Body of pancreas (tissue), 4 donors: Measurements from ENCODE around the gene CCDC195. TPM values are rescaled to one million over a fixed set of nuclear protein-coding genes. Genes with fewer than 3 reads are reported as not detected.

Source experiments
- ATAC-seq: fragments of 150-250 bp; one replicate; pipeline ENCODE4 v1.9.1; 2016
- DNase-seq, 4 donors: peaks; one replicate each; pipeline ENCODE4 v3.0.0-alpha.2; 2019
- H3K27ac ChIP-seq, 4 donors: fragments of 200-600 bp; sonication (generic); 1 replicate in 3 of 4; 2 replicates in 1 of 4; pipeline versions ENCODE4 v1.5.1 to v1.6.1; 2016 to 2019; ENCODE audit warnings: mild to moderate bottlenecking in 1 of 4, mixed read lengths in 1 of 4, moderate library complexity in 1 of 4
- H3K27me3 ChIP-seq, 2 donors: fragments of 200-600 bp; sonication (generic); one replicate each; pipeline ENCODE4 v1.6.0; 2016; ENCODE audit warnings: mild to moderate bottlenecking in 1 of 2
- H3K36me3 ChIP-seq, 2 donors: fragments of 200-600 bp; sonication (generic); replicated peaks in 1 of 2; 2 replicates each; pipeline ENCODE4 v1.5.1; 2016; ENCODE audit warnings: low read depth in 2 of 2; ENCODE audit not compliant: insufficient read depth in 1 of 2
- H3K4me1 ChIP-seq: fragments of 200-600 bp; sonication (generic); one replicate; pipeline ENCODE4 v1.6.0; 2016
- H3K4me3 ChIP-seq, 2 donors: fragments of 200-600 bp; sonication (generic); 1 replicate in 1 of 2; 2 replicates in 1 of 2; pipeline ENCODE4 v1.5.1; 2016 to 2019
- H3K9me3 ChIP-seq, 3 donors: fragments of 200-600 bp; sonication (generic); 1 replicate in 2 of 3; 2 replicates in 1 of 3; pipeline ENCODE4 v1.5.1; 2016
- CTCF ChIP-seq, 7 experiments: fragments of 450-650 bp in 4 of 7; fragments of 200-600 bp in 3 of 7; sonication (generic) in 3 of 7; IDR thresholded peaks; one replicate each; pipeline ENCODE4 v1.5.1; 2016 to 2019; ENCODE audit warnings: antibody characterized with exemption in 7 of 7
- POLR2A ChIP-seq, 3 donors: fragments of 450-650 bp; IDR thresholded peaks; one replicate each; pipeline ENCODE4 v1.6.1; 2016; ENCODE audit warnings: antibody characterized with exemption in 3 of 3, mild to moderate bottlenecking in 2 of 3
- WGBS, 2 donors: methylation state at CpG; one replicate each; pipeline ENCODE4 v1.1.5; 2017; 5-methylcytosine and 5-hydroxymethylcytosine counted together
- intact Hi-C: fragments of 100-400 bp; cut with DNase I; formaldehyde crosslinking; loops from one replicate; pipeline ENCODE4 v1.15.1; 2023
- total RNA-seq, 2 donors: library from RNA; depleted of rRNA; stranded (reverse); fragments of >200 nt; gene quantifications; one replicate each; pipeline ENCODE4 v1.1.0, GENCODE V29; 2016

The CCDC195 gene
- total RNA-seq, 2 donors from 2014 or later = not detected

- Histone ChIP-seq H3K4me1 (no peaks in the 10 kb centered on the region), H3K36me3 (no peaks in the 10 kb centered on the region), H3K27ac (no peak overlapping the region), H3K27me3 (no peaks in the 10 kb centered on the region), H3K9me3 (no peaks in the 10 kb centered on the region), H3K4me3 (no peak overlapping the region)
- TF ChIP-seq CTCF (IDR thresholded peaks at IDR 0.05) = no peak
- no peak for TF ChIP-seq POLR2A (IDR thresholded peaks at IDR 0.05)
- ATAC-seq = no peak
- intact Hi-C loops = no loop called here
- DNase-seq = no peak
- WGBS, 2 donors = 45 to 58% methylated on average over 5 of the region's 5 CpGs
These were observed 36.0 kb upstream of the CCDC195 start for GRCh38 chr2:224751996-224752698.

- Histone ChIP-seq H3K27me3 (no peaks in the 10 kb centered on the region), H3K9me3 (no peaks in the 10 kb centered on the region), H3K4me1 (no peaks in the 10 kb centered on the region), H3K4me3 (no peak overlapping the region), H3K36me3 (no peaks in the 10 kb centered on the region), H3K27ac (no peak overlapping the region)
- WGBS, 2 donors = 41 to 62% methylated on average over 1 of the region's 1 CpG
- DNase-seq (no peak), ATAC-seq (no peak)
- intact Hi-C loops = no loop called here
- TF ChIP-seq CTCF (IDR thresholded peaks at IDR 0.05) = no peak
- no peak for TF ChIP-seq POLR2A (IDR thresholded peaks at IDR 0.05)
These were observed 33.0 kb upstream of the CCDC195 start for GRCh38 chr2:224749136-224749535.

GRCh38 chr2:224747765-224748164 is 31.6 kb upstream of the CCDC195 start:
- 61 to 75% methylated on average over 4 of the region's 4 CpGs for WGBS, 2 donors
- intact Hi-C loops = no loop called here
- H3K9me3 ChIP-seq = no peaks in the 10 kb centered on the region
- H3K36me3 ChIP-seq = no peaks in the 10 kb centered on the region
- H3K4me1 ChIP-seq = no peaks in the 10 kb centered on the region
- no peak for DNase-seq
- H3K27me3 ChIP-seq = no peaks in the 10 kb centered on the region
- H3K4me3 ChIP-seq = no peak overlapping the region
- TF ChIP-seq CTCF (IDR thresholded peaks at IDR 0.05) = no peak
- TF ChIP-seq POLR2A (IDR thresholded peaks at IDR 0.05) = no peak
- ATAC-seq = no peak
- no peak overlapping the region for H3K27ac ChIP-seq

- WGBS, 2 donors = 67 to 80% methylated on average over 1 of the region's 1 CpG
These were observed 20.1 kb upstream of the CCDC195 start for GRCh38 chr2:224736227-224736626.

More at GRCh38 chr2:224736227-224736626, 20.1 kb upstream of the CCDC195 start:
- Histone ChIP-seq H3K4me3 (no peak overlapping the region), H3K9me3 (peaks cover 0 to 10% (median 2%) of the 10 kb centered on the region in 3 donors), H3K27ac (no peak overlapping the region), H3K36me3 (no peaks in the 10 kb centered on the region), H3K4me1 (no peaks in the 10 kb centered on the region), H3K27me3 (no peaks in the 10 kb centered on the region)
- TF ChIP-seq POLR2A (IDR thresholded peaks at IDR 0.05) (no peak), CTCF (IDR thresholded peaks at IDR 0.05) (no peak)
- no peak for DNase-seq
- ATAC-seq = no peak
- intact Hi-C loops = no loop called here
